Neural progenitor cell (in vitro differentiated cells): ENCODE measurements around the gene SBF2. TPM values are rescaled to one million over a fixed set of nuclear protein-coding genes. Genes with fewer than 3 reads are reported as not detected.

Experiments used
- DNase-seq: peaks from one replicate; pipeline ENCODE4 v3.0.0-alpha.2; 2016; ENCODE audit warnings: low spot score
- H2AFZ ChIP-seq: fragments of 200-600 bp; sonication (generic); replicated peaks from 2 replicates; pipeline ENCODE4 v1.6.1; 2016; ENCODE audit warnings: antibody characterized with exemption
- H3F3A ChIP-seq: fragments of 200-600 bp; sonication (generic); 2 replicates; pipeline ENCODE4 v1.6.1; 2016; ENCODE audit warnings: antibody characterized with exemption, low read depth
- H3K27ac ChIP-seq: fragments of 200-600 bp; sonication (generic); 2 replicates; pipeline ENCODE4 v1.5.1; 2016; ENCODE audit warnings: mild to moderate bottlenecking
- H3K27me3 ChIP-seq: fragments of 200-600 bp; sonication (generic); 2 replicates; pipeline ENCODE4 v1.6.1; 2016; ENCODE audit warnings: mild to moderate bottlenecking, moderate library complexity
- H3K36me3 ChIP-seq: fragments of 200-600 bp; sonication (generic); 2 replicates; pipeline ENCODE4 v1.5.1; 2016
- H3K4me1 ChIP-seq: fragments of 200-600 bp; sonication (generic); 2 replicates; pipeline ENCODE4 v1.6.1; 2016; ENCODE audit warnings: mixed run types
- H3K4me2 ChIP-seq: fragments of 200-600 bp; sonication (generic); 2 replicates; pipeline ENCODE4 v1.6.1; 2016
- H3K4me3 ChIP-seq: fragments of 200-600 bp; sonication (generic); 2 replicates; pipeline ENCODE4 v1.5.1; 2016
- H3K79me2 ChIP-seq: fragments of 200-600 bp; sonication (generic); 2 replicates; pipeline ENCODE4 v1.6.1; 2016; ENCODE audit warnings: low read depth
- H3K9ac ChIP-seq: fragments of 200-600 bp; sonication (generic); 2 replicates; pipeline ENCODE4 v1.6.1; 2016
- H3K9me3 ChIP-seq: fragments of 200-600 bp; sonication (generic); 2 replicates; pipeline ENCODE4 v1.5.1; 2016; ENCODE audit warnings: low read depth
- H4K20me1 ChIP-seq: fragments of 200-600 bp; sonication (generic); 2 replicates; pipeline ENCODE4 v1.6.1; 2016; ENCODE audit warnings: low read depth
- H3K27ac Mint-ChIP-seq: 3 replicates; pipeline ENCODE4 v1.8.0; 2021; ENCODE audit warnings: mixed read lengths
- H3K27me3 Mint-ChIP-seq: 2 replicates; pipeline ENCODE4 v1.8.0; 2022; ENCODE audit warnings: low read depth, mild to moderate bottlenecking, inconsistent platforms, moderate library complexity, mixed read lengths; ENCODE audit not compliant: insufficient read depth
- H3K36me3 Mint-ChIP-seq: 3 replicates; pipeline ENCODE4 v1.8.0; 2021; ENCODE audit warnings: mixed read lengths
- H3K4me1 Mint-ChIP-seq: 3 replicates; pipeline ENCODE4 v1.8.0; 2021; ENCODE audit warnings: mixed read lengths
- H3K4me3 Mint-ChIP-seq: 3 replicates; pipeline ENCODE4 v1.8.0; 2021; ENCODE audit warnings: mild to moderate bottlenecking, moderate library complexity, mixed read lengths
- H3K9me3 Mint-ChIP-seq: 3 replicates; pipeline ENCODE4 v1.8.0; 2020; ENCODE audit warnings: mixed read lengths
- EZH2 ChIP-seq: fragments of 200-600 bp; sonication (generic); IDR thresholded peaks from 2 replicates; pipeline ENCODE4 v1.6.1; 2017; ENCODE audit warnings: antibody characterized with exemption, mild to moderate bottlenecking, moderate library complexity
- EZH2phosphoT487 ChIP-seq: fragments of 200-600 bp; sonication (generic); IDR thresholded peaks from 2 replicates; pipeline ENCODE4 v1.6.1; 2017; ENCODE audit warnings: antibody characterized with exemption
- total RNA-seq: library from RNA; depleted of rRNA; stranded (reverse); fragments of >200 nt; gene quantifications from 2 replicates; pipeline ENCODE4 v1.2.3, GENCODE V29; 2015; ENCODE audit warnings: low replicate concordance
- TF ChIP-seq, protein P1 (sequence below): fragments of 200-600 bp; sonication (generic); IDR thresholded peaks from 2 replicates; pipeline ENCODE4 v1.5.1; 2017; ENCODE audit warnings: antibody characterized with exemption, mild to moderate bottlenecking

Gene SBF2
- total RNA-seq, 1 donor from 2014 or later: 48.2 TPM

- Histone ChIP-seq H3K9ac (no peak overlapping the region), H3K4me3 (no peak overlapping the region), H3K9me3 (no peaks in the 10 kb centered on the region), H3K27me3 (no peaks in the 10 kb centered on the region), H3F3A (no peaks in the 10 kb centered on the region), H3K36me3 (no peaks in the 10 kb centered on the region), H3K27ac (no peak overlapping the region), H4K20me1 (no peaks in the 10 kb centered on the region), H2AFZ (no peak overlapping the region), H3K4me2 (no peak overlapping the region), H3K79me2 (no peaks in the 10 kb centered on the region), H3K4me1 (peaks cover 4% of the 10 kb centered on the region)
- H3K4me1 Mint-ChIP-seq: peaks cover 6% of the 10 kb centered on the region
- peaks cover 3% of the 10 kb centered on the region for H3K36me3 Mint-ChIP-seq
- no peak for DNase-seq
- no peak overlapping the region for H3K4me3 Mint-ChIP-seq
- no peaks in the 10 kb centered on the region for H3K9me3 Mint-ChIP-seq
- no peak overlapping the region for H3K27ac Mint-ChIP-seq
- TF ChIP-seq EZH2phosphoT487: no peak
- TF ChIP-seq, protein P1, sequence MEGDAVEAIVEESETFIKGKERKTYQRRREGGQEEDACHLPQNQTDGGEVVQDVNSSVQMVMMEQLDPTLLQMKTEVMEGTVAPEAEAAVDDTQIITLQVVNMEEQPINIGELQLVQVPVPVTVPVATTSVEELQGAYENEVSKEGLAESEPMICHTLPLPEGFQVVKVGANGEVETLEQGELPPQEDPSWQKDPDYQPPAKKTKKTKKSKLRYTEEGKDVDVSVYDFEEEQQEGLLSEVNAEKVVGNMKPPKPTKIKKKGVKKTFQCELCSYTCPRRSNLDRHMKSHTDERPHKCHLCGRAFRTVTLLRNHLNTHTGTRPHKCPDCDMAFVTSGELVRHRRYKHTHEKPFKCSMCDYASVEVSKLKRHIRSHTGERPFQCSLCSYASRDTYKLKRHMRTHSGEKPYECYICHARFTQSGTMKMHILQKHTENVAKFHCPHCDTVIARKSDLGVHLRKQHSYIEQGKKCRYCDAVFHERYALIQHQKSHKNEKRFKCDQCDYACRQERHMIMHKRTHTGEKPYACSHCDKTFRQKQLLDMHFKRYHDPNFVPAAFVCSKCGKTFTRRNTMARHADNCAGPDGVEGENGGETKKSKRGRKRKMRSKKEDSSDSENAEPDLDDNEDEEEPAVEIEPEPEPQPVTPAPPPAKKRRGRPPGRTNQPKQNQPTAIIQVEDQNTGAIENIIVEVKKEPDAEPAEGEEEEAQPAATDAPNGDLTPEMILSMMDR: no peak
- TF ChIP-seq EZH2: no peak
- H3K27me3 Mint-ChIP-seq: no peaks in the 10 kb centered on the region
Observed at GRCh38 chr11:10023212-10023611, 270.8 kb downstream of the SBF2 start.

DNA sequence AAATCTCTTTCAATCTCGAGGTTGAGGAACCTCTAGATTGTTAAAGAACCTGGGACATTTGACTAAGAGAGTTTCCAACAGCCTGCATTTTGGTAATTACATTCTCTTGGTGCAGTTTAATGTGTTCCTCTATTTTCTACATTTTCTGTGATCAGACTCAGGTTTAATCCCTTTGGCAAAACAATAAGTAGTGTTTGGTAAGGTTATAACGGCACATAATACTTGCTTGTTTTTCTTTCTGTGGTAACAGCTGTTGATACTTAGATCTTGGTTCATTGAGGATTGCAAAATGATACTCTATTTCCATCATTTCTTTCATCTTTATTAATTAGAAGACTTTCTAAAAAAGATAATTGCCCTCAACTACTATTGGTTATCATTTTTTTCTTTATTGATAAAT, 271.3 kb downstream of the SBF2 start:
- H3K4me3 Mint-ChIP-seq: no peak overlapping the region
- no peaks in the 10 kb centered on the region for H3K36me3 ChIP-seq
- H3K4me1 ChIP-seq: peaks cover 4% of the 10 kb centered on the region
- peaks cover 6% of the 10 kb centered on the region for H3K4me1 Mint-ChIP-seq
- no peaks in the 10 kb centered on the region for H3F3A ChIP-seq
- no peak overlapping the region for H3K9ac ChIP-seq
- no peak overlapping the region for H3K27ac Mint-ChIP-seq
- TF ChIP-seq EZH2 (no peak), EZH2phosphoT487 (no peak)
- TF ChIP-seq, protein P1: no peak
- no peaks in the 10 kb centered on the region for H3K9me3 Mint-ChIP-seq
- DNase-seq: no peak
- no peaks in the 10 kb centered on the region for H3K27me3 Mint-ChIP-seq
- H3K4me3 ChIP-seq: no peak overlapping the region
- no peaks in the 10 kb centered on the region for H3K9me3 ChIP-seq
- no peak overlapping the region for H3K27ac ChIP-seq
- no peaks in the 10 kb centered on the region for H4K20me1 ChIP-seq
- H2AFZ ChIP-seq: no peak overlapping the region
- peaks cover 3% of the 10 kb centered on the region for H3K36me3 Mint-ChIP-seq
- no peak overlapping the region for H3K4me2 ChIP-seq
- no peaks in the 10 kb centered on the region for H3K79me2 ChIP-seq
- H3K27me3 ChIP-seq: no peaks in the 10 kb centered on the region

DNA sequence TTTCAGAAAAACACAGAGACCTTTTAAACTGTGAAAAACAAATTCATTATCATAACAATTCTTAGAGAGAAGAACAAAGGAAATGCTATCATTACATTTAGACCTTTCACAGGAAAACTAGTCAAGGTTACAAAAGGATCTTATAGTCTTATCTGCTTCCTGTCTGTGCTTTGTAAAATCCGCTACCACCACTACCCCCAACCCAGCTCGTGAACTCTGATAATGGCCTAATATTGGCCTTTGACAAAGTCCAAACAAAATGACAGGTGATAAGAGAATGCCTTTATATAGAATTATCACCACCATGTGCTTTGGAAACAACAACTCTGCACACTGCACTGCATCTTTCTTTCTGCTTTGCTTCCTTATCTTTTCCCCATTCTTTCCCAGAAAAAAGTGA, 272.5 kb downstream of the SBF2 start:
- no peaks in the 10 kb centered on the region for H4K20me1 ChIP-seq
- H3K4me3 ChIP-seq: no peak overlapping the region
- no peak overlapping the region for H3K4me2 ChIP-seq
- Mint-ChIP-seq H3K4me1 (peaks cover 6% of the 10 kb centered on the region), H3K9me3 (no peaks in the 10 kb centered on the region), H3K27ac (no peak overlapping the region), H3K36me3 (peaks cover 3% of the 10 kb centered on the region), H3K27me3 (no peaks in the 10 kb centered on the region), H3K4me3 (no peak overlapping the region)
- H3K27me3 ChIP-seq: no peaks in the 10 kb centered on the region
- H3F3A ChIP-seq: no peaks in the 10 kb centered on the region
- no peak overlapping the region for H3K27ac ChIP-seq
- H3K9me3 ChIP-seq: no peaks in the 10 kb centered on the region
- no peak overlapping the region for H3K9ac ChIP-seq
- DNase-seq: no peak
- peaks cover 4% of the 10 kb centered on the region for H3K4me1 ChIP-seq
- no peaks in the 10 kb centered on the region for H3K79me2 ChIP-seq
- no peak for TF ChIP-seq EZH2
- no peak for TF ChIP-seq EZH2phosphoT487
- TF ChIP-seq, protein P1: no peak
- H3K36me3 ChIP-seq: no peaks in the 10 kb centered on the region
- no peak overlapping the region for H2AFZ ChIP-seq
